Measurements from ENCODE around the gene GJA10. TPM values are rescaled to one million over a fixed set of nuclear protein-coding genes. Genes with fewer than 3 reads are reported as not detected.

The GJA10 gene
- not detected in 2 replicates for total RNA-seq

DNA sequence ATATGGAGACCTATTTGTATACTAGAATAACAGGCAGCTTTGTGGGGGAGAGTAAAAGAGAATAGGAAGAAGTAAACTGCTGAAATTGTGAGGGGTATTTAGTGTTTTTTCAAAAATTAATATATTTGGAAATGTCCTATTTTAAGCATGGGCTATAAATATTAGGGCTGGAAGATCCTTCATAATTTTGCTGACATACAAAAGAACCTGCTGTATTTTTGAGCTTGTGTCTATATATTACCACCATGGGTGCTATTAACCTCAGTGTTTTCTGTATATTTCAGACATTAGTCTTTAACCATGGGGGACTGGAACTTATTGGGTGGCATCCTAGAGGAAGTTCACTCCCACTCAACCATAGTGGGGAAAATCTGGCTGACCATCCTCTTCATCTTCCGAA, at the start of gene GJA10:
Gene GJA10, plus strand, starts transcription at position 301 of the 400 bp plus-strand sequence. Its CDS starts 0 bp downstream, at position 301.

Small RNA genes within 50 kb of the gene (small RNA-seq; reads per million reads assigned to genes)
- gene RF00019, result not detected

Other genes starting within 250 kb of the GJA10 start
- 13.4 and 14.1 TPM in 2 replicates for gene MDN1, start 74.7 kb upstream of the GJA10 start, total RNA-seq
- gene CASP8AP2, start 64.6 kb upstream of the GJA10 start, total RNA-seq, result 10.4 and 11.0 TPM in 2 replicates

Measured in placental epithelial cell (primary cell).